ENCODE measurements around the gene AGBL1.
"Not testable (repeated sequence)": the region's sequence is repeated elsewhere in the genome, so short reads cannot be mapped to it uniquely, and the experiment has no call there.

DNA sequence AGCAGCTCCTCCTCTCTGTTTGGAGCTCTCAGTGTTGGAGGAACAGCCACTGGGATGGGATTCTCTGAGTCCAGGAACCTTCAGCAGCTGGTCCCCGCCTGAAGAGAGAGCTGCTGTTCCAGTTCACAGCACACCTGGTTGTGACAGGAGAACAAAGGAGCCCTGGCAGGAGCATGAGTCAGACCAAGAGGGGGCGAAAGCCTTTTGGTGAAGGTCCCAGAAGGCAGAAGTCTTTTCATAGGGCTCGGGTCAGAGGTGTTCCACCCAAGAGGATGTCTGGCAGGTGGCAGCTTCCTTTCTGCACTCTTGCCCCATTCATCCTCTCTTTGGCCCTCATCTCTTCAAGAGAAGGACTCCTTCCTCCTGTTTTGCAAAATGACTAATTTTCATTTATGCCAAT lies 799.2 kb downstream of the AGBL1 start:
- TF ChIP-seq, protein P1, sequence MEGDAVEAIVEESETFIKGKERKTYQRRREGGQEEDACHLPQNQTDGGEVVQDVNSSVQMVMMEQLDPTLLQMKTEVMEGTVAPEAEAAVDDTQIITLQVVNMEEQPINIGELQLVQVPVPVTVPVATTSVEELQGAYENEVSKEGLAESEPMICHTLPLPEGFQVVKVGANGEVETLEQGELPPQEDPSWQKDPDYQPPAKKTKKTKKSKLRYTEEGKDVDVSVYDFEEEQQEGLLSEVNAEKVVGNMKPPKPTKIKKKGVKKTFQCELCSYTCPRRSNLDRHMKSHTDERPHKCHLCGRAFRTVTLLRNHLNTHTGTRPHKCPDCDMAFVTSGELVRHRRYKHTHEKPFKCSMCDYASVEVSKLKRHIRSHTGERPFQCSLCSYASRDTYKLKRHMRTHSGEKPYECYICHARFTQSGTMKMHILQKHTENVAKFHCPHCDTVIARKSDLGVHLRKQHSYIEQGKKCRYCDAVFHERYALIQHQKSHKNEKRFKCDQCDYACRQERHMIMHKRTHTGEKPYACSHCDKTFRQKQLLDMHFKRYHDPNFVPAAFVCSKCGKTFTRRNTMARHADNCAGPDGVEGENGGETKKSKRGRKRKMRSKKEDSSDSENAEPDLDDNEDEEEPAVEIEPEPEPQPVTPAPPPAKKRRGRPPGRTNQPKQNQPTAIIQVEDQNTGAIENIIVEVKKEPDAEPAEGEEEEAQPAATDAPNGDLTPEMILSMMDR (conservative IDR thresholded peaks at IDR 0.05; ENCODE audit: low read depth, low read length) = not testable (repeated sequence)
- not testable (repeated sequence) for TF ChIP-seq EZH2 (IDR thresholded peaks at IDR 0.05; ENCODE audit: borderline replicate concordance, low read depth, low read length, poor library complexity, severe bottlenecking)
